Endodermal cell (in vitro differentiated cells): ENCODE results near the gene GNG14. TPM values are rescaled to one million over a fixed set of nuclear protein-coding genes. Genes with fewer than 3 reads are reported as not detected.

Source experiments
- DNase-seq: peaks from one replicate; pipeline ENCODE4 v3.0.0-alpha.2; 2017
- H3K27ac ChIP-seq: 2 replicates; pipeline ENCODE4 v1.5.1; 2013; ENCODE audit warnings: mild to moderate bottlenecking, low read depth, low read length, moderate library complexity
- H3K27me3 ChIP-seq: 2 replicates; pipeline ENCODE4 v1.6.1; 2013; ENCODE audit warnings: mild to moderate bottlenecking, low read length, moderate library complexity; ENCODE audit not compliant: insufficient read depth, control insufficient read depth, poor library complexity, severe bottlenecking
- H3K36me3 ChIP-seq: 2 replicates; pipeline ENCODE4 v1.7.0; 2013; ENCODE audit warnings: mild to moderate bottlenecking, low read length, moderate library complexity; ENCODE audit not compliant: control insufficient read depth, insufficient read depth
- H3K4me1 ChIP-seq: one replicate; pipeline ENCODE4 v1.7.0; 2013; ENCODE audit warnings: low read length; ENCODE audit not compliant: control insufficient read depth, insufficient read depth
- H3K4me3 ChIP-seq: 2 replicates; pipeline ENCODE4 v1.5.1; 2013; ENCODE audit warnings: mild to moderate bottlenecking, low read length, moderate library complexity
- H3K9ac ChIP-seq: 2 replicates; pipeline ENCODE4 v1.6.1; 2013; ENCODE audit warnings: mild to moderate bottlenecking, low read length, moderate library complexity; ENCODE audit not compliant: poor library complexity, severe bottlenecking; ENCODE audit errors: extremely low read depth
- H3K9me3 ChIP-seq: 2 replicates; pipeline ENCODE4 v1.6.1; 2013; ENCODE audit warnings: mild to moderate bottlenecking, low read length, moderate library complexity; ENCODE audit not compliant: control insufficient read depth
- H3K27ac Mint-ChIP-seq: 2 replicates; pipeline ENCODE4 v1.8.0; 2020; ENCODE audit warnings: mixed read lengths
- H3K27me3 Mint-ChIP-seq: 2 replicates; pipeline ENCODE4 v1.8.0; 2021; ENCODE audit warnings: mild to moderate bottlenecking, mixed read lengths; ENCODE audit not compliant: insufficient read depth
- H3K36me3 Mint-ChIP-seq: 2 replicates; pipeline ENCODE4 v1.8.0; 2020; ENCODE audit warnings: low read depth, mixed read lengths
- H3K4me1 Mint-ChIP-seq: 2 replicates; pipeline ENCODE4 v1.8.0; 2020; ENCODE audit warnings: mixed read lengths
- H3K4me3 Mint-ChIP-seq: 2 replicates; pipeline ENCODE4 v1.8.0; 2020; ENCODE audit warnings: mild to moderate bottlenecking, moderate library complexity, mixed read lengths
- H3K9me3 Mint-ChIP-seq: 2 replicates; pipeline ENCODE4 v1.8.0; 2020; ENCODE audit warnings: mild to moderate bottlenecking, mixed read lengths
- CTCF ChIP-seq: fragments of 200-600 bp; sonication (generic); conservative IDR thresholded peaks from 2 replicates; pipeline ENCODE4 v1.5.0; 2021; ENCODE audit warnings: antibody characterized with exemption, mild to moderate bottlenecking
- WGBS, 2 experiments: methylation state at CpG; one replicate each; pipeline versions ENCODE4 v1.1.5 to v1.1.7; 2013; ENCODE audit warnings: missing lambda C conversion rate in 2 of 2, mixed read lengths in 1 of 2; ENCODE audit not compliant: insufficient coverage in 1 of 2, insufficient read length in 1 of 2; 5-methylcytosine and 5-hydroxymethylcytosine counted together
- total RNA-seq, 2 donors: library from RNA; stranded (reverse); fragmentation: NEBNext Ultra II Directional in 1 of 2; extraction: Animal tissue kit (Norgen Biotek cat#: 25700) in 1 of 2; gene quantifications; 2 replicates in 1 of 2; 3 replicates in 1 of 2; pipeline ENCODE4 v1.2.1, GENCODE V29; 2021

GNG14 gene
- total RNA-seq, 2 donors from 2014 or later = not detected

- H3K4me3 ChIP-seq = no peak overlapping the region
- WGBS, 2 experiments = 95 to 97% methylated on average over 9 to 12 of the region's 12 CpGs
- H3K27me3 ChIP-seq = no peaks in the 10 kb centered on the region
- Mint-ChIP-seq H3K36me3 (peaks cover 5% of the 10 kb centered on the region), H3K27me3 (no peaks in the 10 kb centered on the region), H3K9me3 (no peaks in the 10 kb centered on the region), H3K4me1 (no peaks in the 10 kb centered on the region), H3K27ac (no peak overlapping the region), H3K4me3 (no peak overlapping the region)
- DNase-seq = no peak
- peaks cover 6% of the 10 kb centered on the region for H3K36me3 ChIP-seq
- no peak overlapping the region for H3K27ac ChIP-seq
- H3K4me1 ChIP-seq = no peaks in the 10 kb centered on the region
- H3K9ac ChIP-seq = no peak overlapping the region
- H3K9me3 ChIP-seq = no peaks in the 10 kb centered on the region
- TF ChIP-seq CTCF = no peak
These were observed 1.2 kb downstream of the GNG14 start for GRCh38 chr19:12689012-12689411.

- 92 to 94% methylated on average over 16 to 26 of the region's 26 CpGs for WGBS, 2 experiments
- Histone ChIP-seq H3K36me3 (peaks cover 6% of the 10 kb centered on the region), H3K27me3 (no peaks in the 10 kb centered on the region), H3K4me3 (no peak overlapping the region), H3K9me3 (no peaks in the 10 kb centered on the region), H3K27ac (no peak overlapping the region), H3K4me1 (no peaks in the 10 kb centered on the region), H3K9ac (no peak overlapping the region)
- Mint-ChIP-seq H3K4me3 (no peak overlapping the region), H3K9me3 (no peaks in the 10 kb centered on the region), H3K27me3 (no peaks in the 10 kb centered on the region), H3K4me1 (no peaks in the 10 kb centered on the region), H3K36me3 (peaks cover 8% of the 10 kb centered on the region), H3K27ac (no peak overlapping the region)
- TF ChIP-seq CTCF = no peak
- DNase-seq = no peak
These were observed 1.9 kb downstream of the GNG14 start for GRCh38 chr19:12689581-12690216.

- 92 to 95% methylated on average over 5 of the region's 5 CpGs for WGBS, 2 experiments
- Histone ChIP-seq H3K4me1 (no peaks in the 10 kb centered on the region), H3K27me3 (no peaks in the 10 kb centered on the region), H3K27ac (no peak overlapping the region), H3K4me3 (no peak overlapping the region), H3K9ac (no peak overlapping the region), H3K36me3 (peaks cover 6% of the 10 kb centered on the region), H3K9me3 (no peaks in the 10 kb centered on the region)
- Mint-ChIP-seq H3K4me3 (no peak overlapping the region), H3K36me3 (peaks cover 11% of the 10 kb centered on the region), H3K9me3 (no peaks in the 10 kb centered on the region), H3K27ac (no peak overlapping the region), H3K4me1 (peaks cover 2% of the 10 kb centered on the region), H3K27me3 (no peaks in the 10 kb centered on the region)
- TF ChIP-seq CTCF = no peak
- no peak for DNase-seq
These were observed 5.2 kb downstream of the GNG14 start for GRCh38 chr19:12692960-12693359.
